H9 (cell line): ENCODE data around the gene CFAP43. TPM values are rescaled to one million over a fixed set of nuclear protein-coding genes. Genes with fewer than 3 reads are reported as not detected.

Source experiments
- DNase-seq: peaks from one replicate; pipeline ENCODE4 v3.0.0-alpha.2; 2017
- H2AFZ ChIP-seq: one replicate; pipeline ENCODE4 v1.6.1; 2013; ENCODE audit warnings: mild to moderate bottlenecking, low read length, control low read depth, moderate library complexity
- H2AK5ac ChIP-seq: 2 replicates; pipeline ENCODE4 v1.6.1; 2013; ENCODE audit warnings: low read length, control low read depth, mixed read lengths; ENCODE audit not compliant: insufficient read length
- H2BK120ac ChIP-seq: one replicate; pipeline ENCODE4 v1.6.1; 2013; ENCODE audit warnings: low read depth, mild to moderate bottlenecking, low read length, control low read depth, inconsistent platforms; ENCODE audit not compliant: poor library complexity, severe bottlenecking
- H2BK12ac ChIP-seq: 2 replicates; pipeline ENCODE4 v1.6.1; 2013; ENCODE audit warnings: low read length, control low read depth, mixed read lengths, low read depth; ENCODE audit not compliant: insufficient read length
- H2BK15ac ChIP-seq: 2 replicates; pipeline ENCODE4 v1.6.1; 2013; ENCODE audit warnings: low read depth, low read length, control low read depth
- H2BK20ac ChIP-seq: one replicate; pipeline ENCODE4 v1.6.1; 2013; ENCODE audit warnings: low read depth, mild to moderate bottlenecking, low read length, control low read depth, inconsistent platforms; ENCODE audit not compliant: poor library complexity, severe bottlenecking
- H2BK5ac ChIP-seq: 2 replicates; pipeline ENCODE4 v1.6.1; 2013; ENCODE audit warnings: low read length, control low read depth, mixed read lengths; ENCODE audit not compliant: insufficient read length
- H3K14ac ChIP-seq: 2 replicates; pipeline ENCODE4 v1.6.1; 2013; ENCODE audit warnings: low read length, control low read depth; ENCODE audit not compliant: insufficient read depth
- H3K18ac ChIP-seq: 2 replicates; pipeline ENCODE4 v1.6.1; 2013; ENCODE audit warnings: low read depth, mild to moderate bottlenecking, mixed read lengths, low read length, control low read depth; ENCODE audit not compliant: insufficient read length
- H3K23ac ChIP-seq: 2 replicates; pipeline ENCODE4 v1.6.1; 2013; ENCODE audit warnings: low read length, control low read depth, mixed read lengths, low read depth; ENCODE audit not compliant: insufficient read length
- H3K23me2 ChIP-seq: 2 replicates; pipeline ENCODE4 v1.6.1; 2013; ENCODE audit warnings: low read depth, mild to moderate bottlenecking, mixed read lengths, low read length, control low read depth; ENCODE audit not compliant: insufficient read length, poor library complexity, severe bottlenecking
- H3K27ac ChIP-seq: 2 replicates; pipeline ENCODE4 v1.5.1; 2013; ENCODE audit warnings: low read length, control low read depth, mixed read lengths, low read depth; ENCODE audit not compliant: insufficient read length
- H3K27me3 ChIP-seq: 2 replicates; pipeline ENCODE4 v1.6.1; 2013; ENCODE audit warnings: low read length, control low read depth, inconsistent platforms; ENCODE audit not compliant: insufficient read depth
- H3K4ac ChIP-seq: 2 replicates; pipeline ENCODE4 v1.6.1; 2013; ENCODE audit warnings: low read depth, mild to moderate bottlenecking, control low read depth, inconsistent platforms, low read length, moderate library complexity
- H3K4me1 ChIP-seq: 2 replicates; pipeline ENCODE4 v1.6.1; 2013; ENCODE audit warnings: low read length, control low read depth, inconsistent platforms; ENCODE audit not compliant: insufficient read depth
- H3K4me2 ChIP-seq: 2 replicates; pipeline ENCODE4 v1.6.1; 2013; ENCODE audit warnings: low read length, control low read depth, mixed read lengths; ENCODE audit not compliant: insufficient read length, insufficient read depth
- H3K56ac ChIP-seq: 2 replicates; pipeline ENCODE4 v1.6.1; 2013; ENCODE audit warnings: low read depth, mild to moderate bottlenecking, mixed read lengths, low read length, control low read depth; ENCODE audit not compliant: insufficient read length
- H3K79me1 ChIP-seq: 2 replicates; pipeline ENCODE4 v1.6.1; 2013; ENCODE audit warnings: low read depth, mild to moderate bottlenecking, moderate library complexity, low read length, control low read depth, inconsistent platforms; ENCODE audit not compliant: insufficient read depth, poor library complexity, severe bottlenecking
- H3K79me2 ChIP-seq: 2 replicates; pipeline ENCODE4 v1.6.1; 2013; ENCODE audit warnings: low read length, control low read depth, inconsistent platforms; ENCODE audit not compliant: insufficient read depth
- H3K9ac ChIP-seq: 2 replicates; pipeline ENCODE4 v1.6.1; 2013; ENCODE audit warnings: low read length, control low read depth, mixed read lengths; ENCODE audit not compliant: insufficient read length; ENCODE audit errors: extremely low read depth
- H3K9me3 ChIP-seq: one replicate; pipeline ENCODE4 v1.6.1; 2013; ENCODE audit warnings: low read depth, low read length, inconsistent platforms; ENCODE audit not compliant: control insufficient read depth
- H3T11ph ChIP-seq: one replicate; pipeline ENCODE4 v1.6.1; 2013; ENCODE audit warnings: mild to moderate bottlenecking, low read length, control low read depth, inconsistent platforms
- H4K20me1 ChIP-seq: one replicate; pipeline ENCODE4 v1.6.1; 2013; ENCODE audit not compliant: control insufficient read depth, insufficient read length, insufficient read depth
- H4K5ac ChIP-seq: 2 replicates; pipeline ENCODE4 v1.6.1; 2013; ENCODE audit warnings: low read depth, mild to moderate bottlenecking, mixed read lengths, low read length, control low read depth; ENCODE audit not compliant: insufficient read length
- H4K8ac ChIP-seq: replicated peaks from 2 replicates; pipeline ENCODE4 v1.6.1; 2013; ENCODE audit warnings: low read length, control low read depth, mixed read lengths, low read depth; ENCODE audit not compliant: insufficient read length
- H4K91ac ChIP-seq: 2 replicates; pipeline ENCODE4 v1.6.1; 2013; ENCODE audit warnings: low read depth, mild to moderate bottlenecking, moderate library complexity, mixed read lengths, low read length, control low read depth; ENCODE audit not compliant: insufficient read length
- H3K27ac Mint-ChIP-seq, 3 experiments: 2 replicates in 2 of 3; 3 replicates in 1 of 3; pipeline ENCODE4 v1.8.0; 2020 to 2021; ENCODE audit warnings: mixed read lengths in 3 of 3, mild to moderate bottlenecking in 1 of 3, moderate library complexity in 1 of 3
- H3K27me3 Mint-ChIP-seq: 2 replicates; pipeline ENCODE4 v1.8.0; 2021; ENCODE audit warnings: low read depth, mild to moderate bottlenecking, moderate library complexity, mixed read lengths
- H3K36me3 Mint-ChIP-seq, 3 experiments: 2 replicates in 2 of 3; 3 replicates in 1 of 3; pipeline ENCODE4 v1.8.0; 2020 to 2021; ENCODE audit warnings: low read depth in 3 of 3, mixed read lengths in 3 of 3; ENCODE audit not compliant: insufficient read depth in 1 of 3
- H3K4me1 Mint-ChIP-seq, 2 experiments: 2 replicates each; pipeline ENCODE4 v1.8.0; 2020; ENCODE audit warnings: mixed read lengths in 2 of 2
- H3K4me3 Mint-ChIP-seq, 2 experiments: 2 replicates in 1 of 2; 3 replicates in 1 of 2; pipeline ENCODE4 v1.8.0; 2020 to 2021; ENCODE audit warnings: mild to moderate bottlenecking in 2 of 2, mixed read lengths in 2 of 2, moderate library complexity in 1 of 2
- H3K9me3 Mint-ChIP-seq, 2 experiments: 2 replicates in 1 of 2; 3 replicates in 1 of 2; pipeline ENCODE4 v1.8.0; 2020; ENCODE audit warnings: mild to moderate bottlenecking in 2 of 2, mixed read lengths in 2 of 2, moderate library complexity in 1 of 2
- CTCF ChIP-seq: fragments of 200-600 bp; sonication (generic); conservative IDR thresholded peaks from 3 replicates; pipeline ENCODE4 v1.8.0; 2021; ENCODE audit warnings: antibody characterized with exemption, mild to moderate bottlenecking
- WGBS: extraction: QIAGEN DNeasy Blood & Tissue Kit; methylation state at CpG from one replicate; pipeline ENCODE4 v1.1.7; 2013; ENCODE audit warnings: missing lambda C conversion rate, low lambda C conversion rate, mixed read lengths; ENCODE audit not compliant: insufficient read length; ENCODE audit errors: extremely low coverage; 5-methylcytosine and 5-hydroxymethylcytosine counted together
- total RNA-seq: library from RNA; stranded (reverse); gene quantifications from 2 replicates; pipeline ENCODE4 v1.2.1, GENCODE V29; 2021

CFAP43 gene
- total RNA-seq, 1 experiment from 2014 or later = 0.26 TPM

GRCh38 chr10:104199567-104199966, 32.6 kb downstream of the CFAP43 start:
- H3K36me3 Mint-ChIP-seq = no peaks in the 10 kb centered on the region
- Histone ChIP-seq H3K4me1 (no peaks in the 10 kb centered on the region), H2BK120ac (no peak overlapping the region), H2BK15ac (no peak overlapping the region), H4K5ac (no peak overlapping the region), H3K18ac (no peak overlapping the region), H2AK5ac (no peak overlapping the region), H3K79me1 (no peaks in the 10 kb centered on the region), H3K23me2 (no peaks in the 10 kb centered on the region), H3K4ac (no peak overlapping the region), H3K9ac (no peak overlapping the region), H2BK20ac (no peak overlapping the region), H2BK5ac (no peak overlapping the region), H4K91ac (no peak overlapping the region), H2BK12ac (no peak overlapping the region), H3K79me2 (no peaks in the 10 kb centered on the region), H3K9me3 (no peaks in the 10 kb centered on the region), H4K20me1 (no peaks in the 10 kb centered on the region), H2AFZ (no peak overlapping the region), H3T11ph (no peak overlapping the region), H3K14ac (no peak overlapping the region), H4K8ac (no peak overlapping the region), H3K27me3 (no peaks in the 10 kb centered on the region), H3K27ac (no peak overlapping the region), H3K56ac (no peak overlapping the region), H3K4me2 (no peak overlapping the region), H3K23ac (no peak overlapping the region)
- H3K4me1 Mint-ChIP-seq = 0 out of 4 replicates have a peak, but pooled peaks cover 0 to 4% of the 10 kb centered on the region in 2 experiments
- H3K4me3 Mint-ChIP-seq = no peak overlapping the region
- H3K27ac Mint-ChIP-seq = no peak overlapping the region
- no peak for TF ChIP-seq CTCF
- H3K9me3 Mint-ChIP-seq = no peaks in the 10 kb centered on the region
- no peak for DNase-seq
- no CpG with 5 or more reads among the region's 2 CpGs for WGBS
- H3K27me3 Mint-ChIP-seq = no peaks in the 10 kb centered on the region
